Stimulated activated CD4-positive, alpha-beta T cell treated with anti-CD3 and anti-CD28 coated beads, Interleukin-1b, Interleukin-23, amount 100 ng/mL, for 1 hour (primary cell): Measurements from ENCODE around the gene APBB3.
A peak's percentile ranks its signal among the peaks of the same experiment; 100 is the strongest.
"Not testable (repeated sequence)": the region's sequence is repeated elsewhere in the genome, so short reads cannot be mapped to it uniquely, and the experiment has no call there.

Experiments
- DNase-seq, 2 donors: peaks; one replicate each; pipeline ENCODE4 v3.0.0-alpha.2; 2020; ENCODE audit warnings: low read depth in 2 of 2

Gene APBB3

GRCh38 chr5:140564196-140565023 is at the start of gene APBB3, which contains the start of gene SLC35A4:
APBB3 (minus strand) TSS chr5:140564598; CDS start chr5:140564245, 353 bp downstream.
SLC35A4 (plus strand) TSS chr5:140564828; CDS start chr5:140567170, 2,342 bp downstream.
- peak; percentile 86 to 91 for DNase-seq

- DNase-seq, result no peak
Observed at GRCh38 chr5:140611020-140611521, 46.7 kb upstream of the APBB3 start.

- DNase-seq, result no peak
Observed at GRCh38 chr5:140609126-140609525, 44.7 kb upstream of the APBB3 start.

GRCh38 chr5:140608722-140609121 is 44.3 kb upstream of the APBB3 start:
- no peak for DNase-seq

- DNase-seq, result no peak
Observed at GRCh38 chr5:140607031-140607430, 42.6 kb upstream of the APBB3 start.

- no peak for DNase-seq
Observed at GRCh38 chr5:140605879-140606278, 41.5 kb upstream of the APBB3 start.

- no peak for DNase-seq
Observed at GRCh38 chr5:140603734-140604133, 39.3 kb upstream of the APBB3 start.

- DNase-seq, result not testable (repeated sequence)
Observed at GRCh38 chr5:140603446-140603698, 39.0 kb upstream of the APBB3 start.

GRCh38 chr5:140602147-140602546 is 37.7 kb upstream of the APBB3 start:
- no peak for DNase-seq

- DNase-seq, result no peak
Observed at GRCh38 chr5:140600096-140600495, 35.7 kb upstream of the APBB3 start.

- no peak for DNase-seq
Observed at GRCh38 chr5:140598836-140599235, 34.4 kb upstream of the APBB3 start.

GRCh38 chr5:140596321-140596741 is 31.9 kb upstream of the APBB3 start:
- no peak for DNase-seq

- no peak for DNase-seq
Observed at GRCh38 chr5:140595538-140596300, 31.3 kb upstream of the APBB3 start.

GRCh38 chr5:140594169-140594568 is 29.8 kb upstream of the APBB3 start:
- DNase-seq, result no peak

GRCh38 chr5:140593070-140593469 is 28.7 kb upstream of the APBB3 start:
- not testable (repeated sequence) for DNase-seq

- DNase-seq, result no peak
Observed at GRCh38 chr5:140591747-140592372, 27.5 kb upstream of the APBB3 start.

- DNase-seq, result no peak
Observed at GRCh38 chr5:140590861-140591260, 26.5 kb upstream of the APBB3 start.

GRCh38 chr5:140588311-140589070 is 24.1 kb upstream of the APBB3 start:
- no peak for DNase-seq

GRCh38 chr5:140587495-140587894 is 23.1 kb upstream of the APBB3 start:
- DNase-seq, result no peak

GRCh38 chr5:140579188-140579747 is 14.9 kb upstream of the APBB3 start:
- DNase-seq, result not testable (repeated sequence)

GRCh38 chr5:140576776-140577201 is 12.4 kb upstream of the APBB3 start:
- no peak for DNase-seq
